Fibroblast of pulmonary artery (primary cell): ENCODE data around the gene PPP1R37.

Experiments
- DNase-seq: peaks from one replicate; pipeline ENCODE4 v3.0.0-alpha.2; 2010; ENCODE audit warnings: low read depth
- H3K4me3 ChIP-seq: replicated peaks from 2 replicates; pipeline ENCODE4 v1.5.1; 2011; ENCODE audit warnings: low read depth, mild to moderate bottlenecking, control low read depth, low read length, moderate library complexity
- TF ChIP-seq, protein P1 (sequence below): IDR thresholded peaks from 2 replicates; pipeline ENCODE4 v1.5.1; 2011; ENCODE audit warnings: mild to moderate bottlenecking, control low read depth, low read length, inconsistent platforms; ENCODE audit errors: missing control alignments

PPP1R37 gene, protein sequence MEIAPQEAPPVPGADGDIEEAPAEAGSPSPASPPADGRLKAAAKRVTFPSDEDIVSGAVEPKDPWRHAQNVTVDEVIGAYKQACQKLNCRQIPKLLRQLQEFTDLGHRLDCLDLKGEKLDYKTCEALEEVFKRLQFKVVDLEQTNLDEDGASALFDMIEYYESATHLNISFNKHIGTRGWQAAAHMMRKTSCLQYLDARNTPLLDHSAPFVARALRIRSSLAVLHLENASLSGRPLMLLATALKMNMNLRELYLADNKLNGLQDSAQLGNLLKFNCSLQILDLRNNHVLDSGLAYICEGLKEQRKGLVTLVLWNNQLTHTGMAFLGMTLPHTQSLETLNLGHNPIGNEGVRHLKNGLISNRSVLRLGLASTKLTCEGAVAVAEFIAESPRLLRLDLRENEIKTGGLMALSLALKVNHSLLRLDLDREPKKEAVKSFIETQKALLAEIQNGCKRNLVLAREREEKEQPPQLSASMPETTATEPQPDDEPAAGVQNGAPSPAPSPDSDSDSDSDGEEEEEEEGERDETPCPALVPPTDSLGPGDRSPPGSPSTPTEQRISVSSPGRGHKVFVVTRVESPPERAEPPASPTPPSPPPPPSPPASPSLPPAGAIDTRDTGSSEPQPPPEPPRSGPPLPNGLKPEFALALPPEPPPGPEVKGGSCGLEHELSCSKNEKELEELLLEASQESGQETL

DNA sequence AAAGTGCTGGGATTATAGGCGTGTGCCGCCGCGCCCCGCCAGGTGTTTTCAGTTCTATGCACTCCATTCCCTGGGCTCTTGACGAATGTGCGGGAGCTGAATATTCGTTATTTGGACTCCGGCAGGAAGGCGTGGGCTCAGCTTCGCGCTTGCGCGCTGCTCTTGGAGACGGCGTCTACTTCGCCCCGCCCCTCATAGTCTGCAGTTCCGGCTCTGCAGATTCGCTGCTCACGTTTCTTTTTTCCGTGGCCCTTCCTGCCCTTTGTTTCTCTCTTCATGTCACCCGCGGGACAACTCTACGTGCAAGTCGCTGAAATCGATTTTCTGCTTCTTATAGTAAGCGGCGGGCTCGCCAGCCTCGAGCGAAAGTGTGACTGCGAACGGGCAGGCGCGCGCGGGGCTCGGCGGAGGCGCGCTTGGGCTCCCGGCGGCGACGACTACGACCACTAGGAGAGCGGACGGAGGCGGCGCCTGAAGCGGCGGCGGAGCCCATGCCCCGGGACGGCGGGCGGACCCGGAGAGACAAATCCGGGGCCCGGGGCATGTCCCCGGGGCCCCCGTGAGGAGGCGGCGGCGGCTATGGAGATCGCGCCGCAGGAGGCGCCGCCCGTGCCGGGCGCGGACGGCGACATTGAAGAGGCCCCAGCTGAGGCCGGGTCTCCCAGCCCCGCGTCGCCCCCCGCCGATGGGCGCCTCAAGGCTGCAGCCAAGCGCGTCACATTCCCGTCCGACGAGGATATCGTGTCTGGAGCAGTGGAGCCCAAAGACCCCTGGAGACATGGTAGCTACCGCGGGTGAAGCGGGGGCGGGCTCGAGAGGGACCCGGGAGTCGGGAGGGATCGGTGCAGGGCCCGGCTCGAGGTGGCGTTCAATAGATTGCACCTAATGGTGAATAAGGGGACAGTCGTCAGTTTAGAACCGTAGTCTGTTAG lies at the start of gene PPP1R37:
TSS of gene PPP1R37 (plus strand) at position 433 of the 932 bp plus-strand sequence. CDS start at position 580, 147 bp downstream.
- TF ChIP-seq, protein P1, sequence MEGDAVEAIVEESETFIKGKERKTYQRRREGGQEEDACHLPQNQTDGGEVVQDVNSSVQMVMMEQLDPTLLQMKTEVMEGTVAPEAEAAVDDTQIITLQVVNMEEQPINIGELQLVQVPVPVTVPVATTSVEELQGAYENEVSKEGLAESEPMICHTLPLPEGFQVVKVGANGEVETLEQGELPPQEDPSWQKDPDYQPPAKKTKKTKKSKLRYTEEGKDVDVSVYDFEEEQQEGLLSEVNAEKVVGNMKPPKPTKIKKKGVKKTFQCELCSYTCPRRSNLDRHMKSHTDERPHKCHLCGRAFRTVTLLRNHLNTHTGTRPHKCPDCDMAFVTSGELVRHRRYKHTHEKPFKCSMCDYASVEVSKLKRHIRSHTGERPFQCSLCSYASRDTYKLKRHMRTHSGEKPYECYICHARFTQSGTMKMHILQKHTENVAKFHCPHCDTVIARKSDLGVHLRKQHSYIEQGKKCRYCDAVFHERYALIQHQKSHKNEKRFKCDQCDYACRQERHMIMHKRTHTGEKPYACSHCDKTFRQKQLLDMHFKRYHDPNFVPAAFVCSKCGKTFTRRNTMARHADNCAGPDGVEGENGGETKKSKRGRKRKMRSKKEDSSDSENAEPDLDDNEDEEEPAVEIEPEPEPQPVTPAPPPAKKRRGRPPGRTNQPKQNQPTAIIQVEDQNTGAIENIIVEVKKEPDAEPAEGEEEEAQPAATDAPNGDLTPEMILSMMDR, result no peak
- peak; percentile 99 for DNase-seq

DNA sequence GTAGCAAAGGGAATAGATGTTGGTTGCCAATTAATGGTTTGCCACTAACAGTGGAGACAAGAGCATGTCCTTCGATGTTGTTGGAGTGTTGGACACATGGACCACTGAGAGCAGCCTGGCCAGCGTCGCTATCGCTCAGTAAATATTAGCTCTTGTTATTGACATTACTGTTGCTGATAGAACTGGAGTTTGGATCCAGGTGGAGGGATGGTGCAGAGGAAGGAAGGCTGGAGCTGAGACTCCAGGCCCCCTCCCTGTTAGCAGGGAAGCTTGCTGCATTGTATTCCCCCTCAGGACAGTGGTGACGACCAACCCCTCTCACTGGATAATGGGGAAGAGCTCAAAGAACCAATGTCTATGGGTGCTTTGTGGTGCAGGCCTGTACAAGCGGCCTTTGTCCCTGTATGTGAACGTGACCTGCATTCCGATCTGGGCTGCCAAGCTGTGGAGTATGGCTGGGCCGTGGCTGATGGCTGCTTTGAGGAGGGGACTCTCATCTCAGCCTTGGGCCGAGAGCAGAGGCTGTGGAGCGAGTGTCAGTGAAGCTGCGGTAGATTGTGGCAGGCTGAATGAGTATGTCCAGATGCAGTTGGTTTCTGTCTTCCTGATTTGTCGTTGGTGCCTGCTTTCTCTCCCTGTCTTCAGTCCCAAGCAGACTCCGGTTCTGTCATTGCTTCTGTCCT lies 47.2 kb upstream of the PPP1R37 start:
- H3K4me3 ChIP-seq, result no peak overlapping the region
- no peak for DNase-seq

More for the DNA sequence above, at the start of gene PPP1R37:
- peak within 1 kb of the TSS; percentile 92 for H3K4me3 ChIP-seq

DNA sequence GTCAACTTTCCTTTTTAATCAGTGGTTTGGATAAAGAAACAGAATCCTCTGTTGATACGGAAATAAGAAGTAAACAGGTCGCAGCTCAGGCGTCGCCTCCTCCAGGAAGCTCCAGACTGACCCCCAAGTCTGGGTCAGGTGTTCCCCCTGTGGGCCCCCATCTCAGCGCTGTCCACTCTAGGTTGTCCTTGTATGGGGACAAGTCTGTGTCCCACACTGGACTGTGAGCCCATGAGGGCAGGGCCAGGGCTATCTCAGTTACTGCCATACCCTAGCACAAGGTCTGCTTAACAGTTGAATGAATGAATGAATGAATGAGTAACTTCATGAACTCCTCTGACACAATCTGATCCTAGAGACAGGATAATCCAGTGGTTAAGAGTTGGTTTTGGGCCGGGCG lies 46.6 kb upstream of the PPP1R37 start:
- DNase-seq, result no peak
- TF ChIP-seq, protein P1, result no peak
- H3K4me3 ChIP-seq, result no peak overlapping the region

More for the DNA sequence above, 47.2 kb upstream of the PPP1R37 start:
- TF ChIP-seq, protein P1, result no peak

DNA sequence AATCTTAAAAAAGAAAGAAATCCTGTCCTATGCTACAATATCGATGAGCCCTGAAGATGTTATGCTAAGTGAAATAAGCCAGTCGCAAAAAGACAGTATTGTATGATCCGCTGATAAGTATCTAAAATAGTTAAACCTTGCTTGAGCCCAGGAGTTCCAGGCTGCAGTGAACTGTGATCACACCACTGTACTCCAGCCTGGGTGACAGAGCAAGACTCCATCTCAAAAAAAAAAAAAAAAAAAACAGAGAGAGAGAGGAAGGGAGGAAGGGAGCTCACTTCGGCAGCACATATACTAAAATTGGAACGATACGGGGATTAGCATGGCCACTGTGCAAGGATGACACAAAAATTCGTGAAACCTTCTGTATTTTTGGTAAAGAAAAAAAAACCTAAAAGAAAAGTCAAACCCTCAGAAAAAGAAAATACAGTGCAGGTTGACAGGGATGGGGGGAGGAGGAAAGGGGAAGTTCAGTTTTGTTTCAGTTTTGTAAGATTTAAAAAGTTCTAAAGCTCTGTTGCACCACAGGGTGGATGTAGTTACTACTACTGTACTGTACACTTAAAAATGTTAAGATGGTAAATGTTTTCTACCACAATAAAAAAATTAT lies 45.7 kb upstream of the PPP1R37 start:
- TF ChIP-seq, protein P1, result no peak
- DNase-seq, result no peak
- H3K4me3 ChIP-seq, result no peak overlapping the region

DNA sequence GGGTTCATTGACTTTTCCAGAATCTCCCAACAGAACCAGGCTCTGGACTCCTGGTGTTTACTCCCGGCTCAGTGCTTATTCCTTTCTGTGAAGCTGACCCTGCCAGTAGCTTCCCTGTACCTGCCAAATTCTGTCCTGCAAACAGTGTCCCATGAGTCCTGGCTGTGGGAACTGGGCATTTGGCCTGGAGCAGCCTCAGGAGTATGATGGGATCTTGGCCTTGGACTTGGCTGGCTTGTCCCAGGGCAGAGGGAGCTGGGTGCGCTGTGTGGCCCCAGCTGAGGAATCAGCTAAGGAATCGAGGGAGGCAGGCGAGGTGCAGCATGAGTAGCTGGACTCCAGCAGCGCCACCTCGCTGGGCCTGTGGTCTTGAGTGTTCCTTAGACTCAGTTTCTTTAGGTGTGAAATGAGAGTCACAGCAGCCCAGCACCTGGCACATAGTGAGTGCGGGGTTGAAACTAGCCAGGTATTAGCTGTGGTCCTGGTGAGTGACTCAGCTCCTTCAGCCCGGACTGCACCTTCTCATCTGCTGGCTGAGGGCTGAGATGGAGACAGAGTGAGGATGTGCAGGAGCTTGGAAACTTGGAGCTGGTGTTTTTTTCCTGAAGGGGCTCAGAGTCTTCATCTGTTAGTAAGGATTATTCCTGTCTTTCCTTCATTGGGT lies 43.8 kb upstream of the PPP1R37 start:
- TF ChIP-seq, protein P1, result no peak
- DNase-seq, result no peak
- H3K4me3 ChIP-seq, result no peak overlapping the region
